GM19023 (cell line): ENCODE measurements around the gene TMEM120B.

Experiments
- ATAC-seq: cut with Tn5 transposase; IDR thresholded peaks from one replicate; pipeline ENCODE4 v1.9.1; 2021; ENCODE audit warnings: mild to moderate bottlenecking, moderate library complexity; ENCODE audit not compliant: unreplicated experiment

The TMEM120B gene

DNA sequence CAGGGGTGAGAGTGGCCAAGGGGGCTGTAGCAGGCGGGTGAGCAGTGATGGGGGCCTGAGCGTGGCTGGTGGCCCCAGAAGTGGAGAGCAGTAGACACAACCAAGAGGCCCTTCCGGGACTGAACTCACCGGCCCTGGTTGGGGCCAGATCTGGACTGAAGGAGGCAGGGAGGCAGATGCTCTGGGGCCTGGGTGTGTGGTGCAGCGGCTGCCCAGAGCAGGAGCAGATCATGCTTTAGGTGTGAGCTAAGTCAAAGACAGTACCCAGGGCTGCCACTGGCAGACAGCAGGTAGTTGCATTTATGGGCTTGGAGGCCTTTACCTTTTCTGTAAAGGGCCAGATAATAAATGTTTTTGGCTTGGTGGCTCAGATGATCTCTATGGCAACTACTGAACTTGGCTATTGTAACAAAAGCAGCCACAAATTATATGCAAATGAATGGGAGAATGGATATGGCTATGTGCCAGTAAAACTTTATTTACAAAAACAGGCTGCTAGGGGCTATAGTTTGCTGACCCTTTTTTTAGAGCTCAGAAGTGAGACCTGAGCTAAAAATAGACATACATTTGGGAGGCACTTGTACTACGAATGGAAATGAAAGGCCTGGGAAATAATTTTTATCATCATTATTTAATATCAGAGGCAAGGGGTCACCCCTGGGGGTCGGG, 116.8 kb downstream of the TMEM120B start:
- ATAC-seq: no peak

- no peak for ATAC-seq
Measured at GRCh38 chr12:121830134-121830533, 117.6 kb downstream of the TMEM120B start.

- ATAC-seq: no peak
Measured at GRCh38 chr12:121830588-121831265, 118.2 kb downstream of the TMEM120B start.
